HCT116 (cell line): ENCODE data around the gene TIMP3.

ENCODE experiments used
- CTCF ChIP-seq, 3 experiments: fragments of 200-600 bp in 1 of 3; sonication (generic) in 1 of 3; IDR thresholded peaks in 2 of 3; conservative IDR thresholded peaks in 1 of 3; 2 replicates each; pipeline ENCODE4 v1.5.1; 2012 to 2017; ENCODE audit warnings: low read depth in 2 of 3, low read length in 2 of 3, antibody characterized with exemption in 1 of 3, borderline replicate concordance in 1 of 3, control low read depth in 1 of 3, mild to moderate bottlenecking in 1 of 3, mixed read lengths in 1 of 3, mixed run types in 1 of 3, moderate library complexity in 1 of 3; ENCODE audit not compliant: insufficient read depth in 1 of 3
- EZH2 ChIP-seq: fragments of 200-600 bp; sonication (generic); IDR thresholded peaks from 2 replicates; pipeline ENCODE4 v1.6.1; 2017; ENCODE audit warnings: antibody characterized with exemption, mixed run types
- POLR2AphosphoS5 ChIP-seq: IDR thresholded peaks from 2 replicates; pipeline ENCODE4 v1.6.1; 2011; ENCODE audit warnings: mild to moderate bottlenecking, low read depth, low read length, moderate library complexity
- SIN3A ChIP-seq: IDR thresholded peaks from 2 replicates; pipeline ENCODE4 v1.6.1; 2012; ENCODE audit warnings: low read depth
- SP1 ChIP-seq: IDR thresholded peaks from 2 replicates; pipeline ENCODE4 v1.6.1; 2012; ENCODE audit warnings: low read depth
- TF ChIP-seq, protein P1 (sequence below): IDR thresholded peaks from 2 replicates; pipeline ENCODE4 v1.6.1; 2012; ENCODE audit warnings: low read depth

GRCh38 chr22:32820131-32821119 is 18.9 kb downstream of the TIMP3 start:
- TF ChIP-seq CTCF (IDR thresholded peaks at IDR 0.05 in 2 of 3, conservative IDR thresholded peaks at IDR 0.05 in 1 of 3; ENCODE audit: borderline replicate concordance in 1 of 3, insufficient read depth in 1 of 3, low read depth in 2 of 3, low read length in 2 of 3), result no peak
- no peak for TF ChIP-seq EZH2
- TF ChIP-seq, protein P1, sequence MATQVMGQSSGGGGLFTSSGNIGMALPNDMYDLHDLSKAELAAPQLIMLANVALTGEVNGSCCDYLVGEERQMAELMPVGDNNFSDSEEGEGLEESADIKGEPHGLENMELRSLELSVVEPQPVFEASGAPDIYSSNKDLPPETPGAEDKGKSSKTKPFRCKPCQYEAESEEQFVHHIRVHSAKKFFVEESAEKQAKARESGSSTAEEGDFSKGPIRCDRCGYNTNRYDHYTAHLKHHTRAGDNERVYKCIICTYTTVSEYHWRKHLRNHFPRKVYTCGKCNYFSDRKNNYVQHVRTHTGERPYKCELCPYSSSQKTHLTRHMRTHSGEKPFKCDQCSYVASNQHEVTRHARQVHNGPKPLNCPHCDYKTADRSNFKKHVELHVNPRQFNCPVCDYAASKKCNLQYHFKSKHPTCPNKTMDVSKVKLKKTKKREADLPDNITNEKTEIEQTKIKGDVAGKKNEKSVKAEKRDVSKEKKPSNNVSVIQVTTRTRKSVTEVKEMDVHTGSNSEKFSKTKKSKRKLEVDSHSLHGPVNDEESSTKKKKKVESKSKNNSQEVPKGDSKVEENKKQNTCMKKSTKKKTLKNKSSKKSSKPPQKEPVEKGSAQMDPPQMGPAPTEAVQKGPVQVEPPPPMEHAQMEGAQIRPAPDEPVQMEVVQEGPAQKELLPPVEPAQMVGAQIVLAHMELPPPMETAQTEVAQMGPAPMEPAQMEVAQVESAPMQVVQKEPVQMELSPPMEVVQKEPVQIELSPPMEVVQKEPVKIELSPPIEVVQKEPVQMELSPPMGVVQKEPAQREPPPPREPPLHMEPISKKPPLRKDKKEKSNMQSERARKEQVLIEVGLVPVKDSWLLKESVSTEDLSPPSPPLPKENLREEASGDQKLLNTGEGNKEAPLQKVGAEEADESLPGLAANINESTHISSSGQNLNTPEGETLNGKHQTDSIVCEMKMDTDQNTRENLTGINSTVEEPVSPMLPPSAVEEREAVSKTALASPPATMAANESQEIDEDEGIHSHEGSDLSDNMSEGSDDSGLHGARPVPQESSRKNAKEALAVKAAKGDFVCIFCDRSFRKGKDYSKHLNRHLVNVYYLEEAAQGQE, result no peak
- TF ChIP-seq SP1, result no peak
- no peak for TF ChIP-seq SIN3A
- TF ChIP-seq POLR2AphosphoS5, result no peak
